H1 (cell line): ENCODE results near the gene NEURL1B. TPM values are rescaled to one million over a fixed set of nuclear protein-coding genes. Genes with fewer than 3 reads are reported as not detected.

Experiments
- RBBP5 ChIP-seq: IDR thresholded peaks from 2 replicates; pipeline ENCODE4 v1.7.1; 2012; ENCODE audit warnings: low read depth, mild to moderate bottlenecking, inconsistent platforms, low read length, moderate library complexity, borderline replicate concordance
- TAF7 ChIP-seq: optimal IDR thresholded peaks from 2 replicates; pipeline ENCODE3; 2011; ENCODE audit warnings: low read depth, mild to moderate bottlenecking, inconsistent platforms, low read length, moderate library complexity, borderline replicate concordance
- polyA plus RNA-seq, 7 experiments: library from polyadenylated mRNA; depleted of rRNA in 3 of 7; stranded (reverse) in 5 of 7; unstranded in 2 of 7; fragments of >200 nt in 5 of 7; fragments of 200-250 nt in 2 of 7; gene quantifications; 1 replicate in 5 of 7; 2 replicates in 1 of 7; 4 replicates in 1 of 7; pipeline versions ENCODE4 v1.2.1 to v1.2.3, GENCODE V29; 2011 to 2013; ENCODE audit warnings: missing spikeins in 2 of 7, mixed read lengths in 2 of 7
- total RNA-seq: library from RNA; stranded (reverse); fragmentation: NEBNext Ultra II Directional; extraction: Animal tissue kit (Norgen Biotek cat#: 25700); gene quantifications from 2 replicates; pipeline ENCODE4 v1.2.1, GENCODE V29; 2021

NEURL1B gene
- total and polyA plus RNA-seq, 2 of the 8 experiments (the other 6 are each of a cell fraction or from before 2014, with no cell fraction given), result 3.3 to 6.1 TPM

GRCh38 chr5:172695232-172696054 lies 54.4 kb downstream of the NEURL1B start (continued):
- TF ChIP-seq RBBP5 (no peak), TAF7 (no peak)
- TF ChIP-seq, all 59 proteins: peak for 0
